Measurements from ENCODE around the gene BMP7.

Gene BMP7

DNA sequence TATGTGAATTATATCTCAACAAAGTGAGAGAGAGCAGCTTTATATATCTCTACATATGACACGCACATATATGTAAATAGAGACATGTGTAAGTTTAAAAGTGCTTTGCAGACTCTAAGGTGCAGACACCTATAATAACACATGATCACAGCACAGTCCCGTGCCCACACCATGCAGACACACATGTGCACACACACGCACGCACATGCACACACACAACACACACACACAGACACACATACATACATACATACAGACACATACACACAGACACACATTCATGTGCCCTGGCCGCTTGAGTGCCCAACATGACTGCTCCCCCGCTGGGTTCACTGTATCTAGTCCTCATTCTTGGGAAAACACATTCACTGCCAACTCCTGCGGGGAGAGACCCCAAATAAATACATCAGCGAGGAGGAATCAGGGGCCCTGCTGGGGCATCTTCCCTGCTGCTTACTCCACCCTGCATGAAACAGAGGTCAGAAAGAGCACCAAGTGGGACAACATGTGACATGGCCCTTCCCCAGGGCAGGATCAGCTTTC is 121.3 kb downstream of the BMP7 start:
- TF ChIP-seq YY1 (IDR thresholded peaks at IDR 0.05; ENCODE audit: insufficient read depth, insufficient read length) (no peak), SUZ12 (IDR thresholded peaks at IDR 0.05; ENCODE audit: extremely low read depth, insufficient read depth, insufficient read length) (no peak), ZNF274 (IDR thresholded peaks at IDR 0.05; ENCODE audit: low read depth, low read length) (no peak)
- no peaks in the 10 kb centered on the region for H3K27me3 ChIP-seq (ENCODE audit: insufficient read depth, insufficient read length)
- H3K4me3 ChIP-seq (ENCODE audit: insufficient read length, low read depth) = no peak overlapping the region
- no peak for DNase-seq (ENCODE audit: low read depth, low spot score)
- H3K36me3 ChIP-seq (ENCODE audit: insufficient read depth, insufficient read length, low read length) = no peaks in the 10 kb centered on the region
- no peaks in the 10 kb centered on the region for H3K9me3 ChIP-seq (ENCODE audit: insufficient read depth, low read length)
- H3K9ac ChIP-seq (ENCODE audit: insufficient read length, low read depth) = no peak overlapping the region
- no peaks in the 10 kb centered on the region for H3K4me1 ChIP-seq (ENCODE audit: insufficient read depth, insufficient read length)

DNA sequence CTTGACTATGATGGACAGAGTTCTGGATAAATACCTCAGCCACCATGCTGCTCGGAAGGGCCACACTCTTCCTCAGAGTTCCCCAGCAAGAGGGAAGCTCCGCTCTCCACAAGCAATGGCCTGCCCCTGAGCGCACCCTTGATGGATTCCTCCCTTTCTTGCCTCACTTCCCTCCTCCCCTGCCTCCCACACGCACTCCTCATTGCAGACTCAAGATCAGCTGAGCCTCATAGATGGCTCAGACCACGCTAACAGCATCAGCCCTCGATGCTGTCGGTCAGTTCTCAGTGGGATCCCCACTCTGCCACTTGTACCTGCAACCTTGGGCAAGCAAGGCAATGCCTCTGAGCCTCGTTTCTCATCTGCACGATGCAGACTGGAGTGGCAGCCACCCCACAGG is 123.3 kb downstream of the BMP7 start:
- Histone ChIP-seq H3K4me1 (ENCODE audit: insufficient read depth, insufficient read length) (no peaks in the 10 kb centered on the region), H3K36me3 (ENCODE audit: insufficient read depth, insufficient read length, low read length) (no peaks in the 10 kb centered on the region), H3K9ac (ENCODE audit: insufficient read length, low read depth) (no peak overlapping the region), H3K27me3 (ENCODE audit: insufficient read depth, insufficient read length) (no peaks in the 10 kb centered on the region), H3K4me3 (ENCODE audit: insufficient read length, low read depth) (no peak overlapping the region), H3K9me3 (ENCODE audit: insufficient read depth, low read length) (no peaks in the 10 kb centered on the region)
- no peak for DNase-seq (ENCODE audit: low read depth, low spot score)
- TF ChIP-seq SUZ12 (IDR thresholded peaks at IDR 0.05; ENCODE audit: extremely low read depth, insufficient read depth, insufficient read length) = no peak
- no peak for TF ChIP-seq ZNF274 (IDR thresholded peaks at IDR 0.05; ENCODE audit: low read depth, low read length)
- no peak for TF ChIP-seq YY1 (IDR thresholded peaks at IDR 0.05; ENCODE audit: insufficient read depth, insufficient read length)

DNA sequence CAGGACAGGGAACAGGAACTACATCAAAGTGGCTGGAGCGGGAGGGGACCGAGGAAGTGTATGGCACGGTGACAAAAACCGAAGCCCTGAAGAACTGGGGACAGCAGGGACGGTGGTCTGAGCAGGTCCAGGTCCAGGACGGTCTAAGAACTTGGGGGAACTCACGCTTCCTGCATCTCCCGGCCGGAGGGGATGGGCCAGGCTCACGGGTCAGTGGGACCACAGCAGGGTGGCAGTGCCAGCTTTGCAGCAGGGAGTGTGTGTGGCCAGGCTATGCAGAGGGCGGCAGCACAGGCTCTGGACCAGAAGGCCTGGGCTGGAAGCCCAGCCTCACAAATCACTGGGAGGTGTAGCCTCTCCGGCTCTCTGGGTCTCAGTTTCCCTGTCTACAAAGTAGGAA is 123.8 kb downstream of the BMP7 start:
- TF ChIP-seq ZNF274 (IDR thresholded peaks at IDR 0.05; ENCODE audit: low read depth, low read length) (no peak), SUZ12 (IDR thresholded peaks at IDR 0.05; ENCODE audit: extremely low read depth, insufficient read depth, insufficient read length) (no peak), YY1 (IDR thresholded peaks at IDR 0.05; ENCODE audit: insufficient read depth, insufficient read length) (no peak)
- no peaks in the 10 kb centered on the region for H3K36me3 ChIP-seq (ENCODE audit: insufficient read depth, insufficient read length, low read length)
- H3K9ac ChIP-seq (ENCODE audit: insufficient read length, low read depth) = no peak overlapping the region
- no peaks in the 10 kb centered on the region for H3K9me3 ChIP-seq (ENCODE audit: insufficient read depth, low read length)
- H3K4me1 ChIP-seq (ENCODE audit: insufficient read depth, insufficient read length) = no peaks in the 10 kb centered on the region
- no peak overlapping the region for H3K4me3 ChIP-seq (ENCODE audit: insufficient read length, low read depth)
- no peak for DNase-seq (ENCODE audit: low read depth, low spot score)
- H3K27me3 ChIP-seq (ENCODE audit: insufficient read depth, insufficient read length) = no peaks in the 10 kb centered on the region

DNA sequence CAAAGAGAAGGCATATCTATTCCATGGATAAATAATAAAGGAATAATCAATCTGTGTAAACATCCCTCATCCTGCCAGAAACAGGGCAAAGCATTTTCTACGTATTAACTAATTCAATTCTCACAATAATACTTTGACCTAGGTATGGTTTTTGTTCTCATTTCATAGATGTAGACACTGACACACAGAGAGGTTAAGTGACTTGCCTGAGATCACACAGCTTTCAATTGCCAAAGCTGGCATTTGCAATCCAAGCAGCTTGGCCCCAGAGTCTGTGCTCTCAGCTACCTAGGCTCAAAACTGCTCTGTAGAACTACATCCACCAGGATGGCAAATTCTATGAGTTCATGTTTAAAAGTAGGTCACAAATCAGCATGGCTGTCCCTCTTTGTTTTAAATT is 124.9 kb downstream of the BMP7 start:
- Histone ChIP-seq H3K27me3 (ENCODE audit: insufficient read depth, insufficient read length) (no peaks in the 10 kb centered on the region), H3K9ac (ENCODE audit: insufficient read length, low read depth) (no peak overlapping the region), H3K36me3 (ENCODE audit: insufficient read depth, insufficient read length, low read length) (no peaks in the 10 kb centered on the region), H3K4me1 (ENCODE audit: insufficient read depth, insufficient read length) (no peaks in the 10 kb centered on the region), H3K9me3 (ENCODE audit: insufficient read depth, low read length) (no peaks in the 10 kb centered on the region), H3K4me3 (ENCODE audit: insufficient read length, low read depth) (no peak overlapping the region)
- no peak for TF ChIP-seq YY1 (IDR thresholded peaks at IDR 0.05; ENCODE audit: insufficient read depth, insufficient read length)
- no peak for TF ChIP-seq SUZ12 (IDR thresholded peaks at IDR 0.05; ENCODE audit: extremely low read depth, insufficient read depth, insufficient read length)
- TF ChIP-seq ZNF274 (IDR thresholded peaks at IDR 0.05; ENCODE audit: low read depth, low read length) = no peak
- DNase-seq (ENCODE audit: low read depth, low spot score) = no peak

DNA sequence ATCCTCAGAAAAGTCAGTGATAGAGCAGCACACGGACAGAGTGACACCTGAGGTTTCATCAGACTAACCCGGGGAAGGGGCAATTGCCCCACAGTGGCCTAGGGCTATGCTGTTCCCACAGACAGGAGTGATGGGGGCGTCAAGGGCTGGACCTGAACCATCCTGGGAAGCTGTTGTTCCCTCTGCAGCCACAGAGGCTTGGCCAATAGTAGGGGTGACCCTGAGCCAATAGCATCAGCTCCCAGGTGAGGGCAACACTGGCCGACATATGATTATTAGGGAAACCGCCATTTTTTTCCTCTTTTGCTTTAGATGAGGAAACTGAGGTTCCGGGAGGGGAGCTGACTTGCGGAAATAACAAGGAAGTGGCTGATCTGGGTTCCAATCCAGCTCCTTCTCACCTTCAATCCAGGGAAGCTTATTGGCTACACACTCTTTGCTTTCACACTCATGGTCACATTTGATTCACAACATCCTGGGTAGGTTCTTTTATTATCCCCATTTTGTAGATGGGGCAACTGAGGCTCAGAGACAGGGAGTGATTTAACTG is 126.0 kb downstream of the BMP7 start:
- DNase-seq (ENCODE audit: low read depth, low spot score) = no peak
- Histone ChIP-seq H3K9me3 (ENCODE audit: insufficient read depth, low read length) (peaks cover 4% of the 10 kb centered on the region; the same call in 1 of the 2 replicates), H3K4me3 (ENCODE audit: insufficient read length, low read depth) (no peak overlapping the region), H3K36me3 (ENCODE audit: insufficient read depth, insufficient read length, low read length) (no peaks in the 10 kb centered on the region), H3K27me3 (ENCODE audit: insufficient read depth, insufficient read length) (no peaks in the 10 kb centered on the region), H3K4me1 (ENCODE audit: insufficient read depth, insufficient read length) (no peaks in the 10 kb centered on the region), H3K9ac (ENCODE audit: insufficient read length, low read depth) (no peak overlapping the region)
- TF ChIP-seq YY1 (IDR thresholded peaks at IDR 0.05; ENCODE audit: insufficient read depth, insufficient read length) (no peak), ZNF274 (IDR thresholded peaks at IDR 0.05; ENCODE audit: low read depth, low read length) (no peak), SUZ12 (IDR thresholded peaks at IDR 0.05; ENCODE audit: extremely low read depth, insufficient read depth, insufficient read length) (no peak)

DNA sequence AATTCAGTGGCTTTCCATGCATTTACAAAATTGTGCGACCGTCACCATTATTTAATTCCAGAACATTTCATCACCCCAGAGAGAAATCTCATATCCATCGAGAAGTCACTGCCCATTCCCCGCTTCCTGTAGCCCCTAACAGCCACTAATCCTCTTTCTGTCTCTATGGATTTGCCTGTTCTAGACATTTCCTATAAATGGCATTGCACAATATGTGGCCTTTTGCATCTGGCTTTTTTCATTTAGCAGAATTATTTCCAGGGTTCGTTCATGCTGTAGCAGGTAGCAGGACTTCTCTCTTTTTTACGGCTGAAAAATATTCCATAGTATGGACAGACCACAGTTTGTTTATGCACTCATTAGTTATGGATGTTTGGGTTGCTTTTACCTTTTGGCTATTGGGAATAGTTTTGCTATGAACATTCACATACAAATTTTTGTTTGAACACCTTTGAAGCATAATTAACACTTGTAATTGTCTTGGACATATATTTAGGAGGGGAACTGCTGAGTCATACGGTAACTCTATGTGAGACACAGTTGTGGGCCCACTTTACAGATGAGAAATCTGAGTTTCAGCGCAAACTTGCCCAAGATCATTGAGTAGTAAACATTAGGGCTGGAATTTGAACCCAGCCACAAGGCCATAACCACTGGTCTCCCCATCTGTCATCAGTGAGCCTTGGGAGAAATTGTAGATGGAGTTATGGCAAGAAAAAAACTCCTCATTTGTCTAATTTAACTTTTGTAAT is 126.9 kb downstream of the BMP7 start:
- Histone ChIP-seq H3K4me1 (ENCODE audit: insufficient read depth, insufficient read length) (no peaks in the 10 kb centered on the region), H3K36me3 (ENCODE audit: insufficient read depth, insufficient read length, low read length) (no peaks in the 10 kb centered on the region), H3K4me3 (ENCODE audit: insufficient read length, low read depth) (no peak overlapping the region), H3K9ac (ENCODE audit: insufficient read length, low read depth) (no peak overlapping the region), H3K9me3 (ENCODE audit: insufficient read depth, low read length) (peaks cover 4% of the 10 kb centered on the region; the same call in 1 of the 2 replicates), H3K27me3 (ENCODE audit: insufficient read depth, insufficient read length) (no peaks in the 10 kb centered on the region)
- TF ChIP-seq YY1 (IDR thresholded peaks at IDR 0.05; ENCODE audit: insufficient read depth, insufficient read length) = no peak
- TF ChIP-seq ZNF274 (IDR thresholded peaks at IDR 0.05; ENCODE audit: low read depth, low read length) = no peak
- TF ChIP-seq SUZ12 (IDR thresholded peaks at IDR 0.05; ENCODE audit: extremely low read depth, insufficient read depth, insufficient read length) = no peak
- DNase-seq (ENCODE audit: low read depth, low spot score) = no peak
